IMR-90 (cell line): ENCODE measurements around the gene POLR1B. TPM values are rescaled to one million over a fixed set of nuclear protein-coding genes. Genes with fewer than 3 reads are reported as not detected.
A peak's percentile ranks its signal among the peaks of the same experiment; 100 is the strongest.

Experiments
- ATAC-seq: fragments of 200-7000 bp; cut with Tn5 transposase; 2 replicates; pipeline ENCODE4 v1.9.1; 2020; ENCODE audit warnings: low read depth, mild to moderate bottlenecking, moderate library complexity
- BruUV-seq: library from RNA; stranded (reverse); fragments of 400-500 nt; replicated peaks from 2 replicates; lab custom pipeline; 2021; lab: Mats Ljungman, UMichigan
- CTCF ChIA-PET: fragments of 300-600 bp; formaldehyde crosslinking; extraction: SDS; loops from one replicate; lab custom pipeline; 2021; ENCODE audit warnings: antibody characterized with exemption; lab: Yijun Ruan, JAX
- POLR2A ChIA-PET: fragments of 300-600 bp; sonication (Branson Sonifier 250); formaldehyde crosslinking; loops from one replicate; lab custom pipeline; 2022; ENCODE audit warnings: antibody characterized with exemption; ENCODE audit not compliant: unreplicated experiment; lab: Charles Lee
- DNase-seq: peaks from one replicate; pipeline ENCODE4 v3.0.0; 2013
- H2AFZ ChIP-seq: replicated peaks from 2 replicates; pipeline ENCODE3; 2013; ENCODE audit warnings: low read length, mild to moderate bottlenecking; ENCODE audit not compliant: poor library complexity
- H2AK5ac ChIP-seq: 2 replicates; pipeline ENCODE4 v1.6.1; 2013; ENCODE audit warnings: low read depth, low read length, inconsistent platforms
- H2AK9ac ChIP-seq: replicated peaks from 2 replicates; pipeline ENCODE3; 2013; ENCODE audit warnings: mild to moderate bottlenecking, low read depth, low read length, moderate library complexity; ENCODE audit not compliant: poor library complexity
- H2BK120ac ChIP-seq: 2 replicates; pipeline ENCODE4 v1.6.1; 2013; ENCODE audit warnings: low read depth, low read length, inconsistent platforms
- H2BK15ac ChIP-seq: 3 replicates; pipeline ENCODE4 v1.6.1; 2013; ENCODE audit warnings: low read depth, low read length, inconsistent platforms
- H2BK20ac ChIP-seq: 2 replicates; pipeline ENCODE4 v1.6.1; 2013; ENCODE audit warnings: low read depth, mild to moderate bottlenecking, inconsistent platforms, low read length, moderate library complexity
- H2BK5ac ChIP-seq: 2 replicates; pipeline ENCODE4 v1.6.1; 2013; ENCODE audit warnings: mild to moderate bottlenecking, low read depth, low read length, inconsistent platforms; ENCODE audit not compliant: poor library complexity, severe bottlenecking
- H3K14ac ChIP-seq: replicated peaks from 2 replicates; pipeline ENCODE4 v1.6.1; 2013; ENCODE audit warnings: low read depth, low read length, inconsistent platforms
- H3K18ac ChIP-seq: 2 replicates; pipeline ENCODE4 v1.6.1; 2013; ENCODE audit warnings: low read depth, low read length, control low read depth
- H3K23ac ChIP-seq: 2 replicates; pipeline ENCODE4 v1.6.1; 2013; ENCODE audit warnings: low read depth, low read length, inconsistent platforms
- H3K27ac ChIP-seq: 2 replicates; pipeline ENCODE4 v1.5.1; 2013; ENCODE audit warnings: mild to moderate bottlenecking, control low read depth, low read length; ENCODE audit not compliant: insufficient read depth
- H3K27me3 ChIP-seq: 2 replicates; pipeline ENCODE4 v1.6.1; 2013; ENCODE audit warnings: low read length; ENCODE audit not compliant: control insufficient read depth, insufficient read depth
- H3K36me3 ChIP-seq: 2 replicates; pipeline ENCODE4 v1.6.1; 2013; ENCODE audit warnings: low read length, mixed read lengths; ENCODE audit not compliant: control insufficient read depth, insufficient read depth
- H3K4ac ChIP-seq: 2 replicates; pipeline ENCODE4 v1.6.1; 2013; ENCODE audit warnings: low read depth, low read length, inconsistent platforms
- H3K4me1 ChIP-seq: 2 replicates; pipeline ENCODE4 v1.6.1; 2013; ENCODE audit warnings: low read length, mixed read lengths; ENCODE audit not compliant: control insufficient read depth, insufficient read depth
- H3K4me2 ChIP-seq: 2 replicates; pipeline ENCODE4 v1.6.1; 2013; ENCODE audit warnings: low read depth, mild to moderate bottlenecking, control low read depth, low read length, moderate library complexity
- H3K4me3 ChIP-seq: 2 replicates; pipeline ENCODE4 v1.5.1; 2013; ENCODE audit warnings: low read depth, mild to moderate bottlenecking, control low read depth, low read length, moderate library complexity; ENCODE audit not compliant: insufficient read depth
- H3K56ac ChIP-seq: 2 replicates; pipeline ENCODE4 v1.6.1; 2013; ENCODE audit warnings: low read length, inconsistent platforms; ENCODE audit not compliant: insufficient read depth; ENCODE audit errors: extremely low read depth
- H3K79me1 ChIP-seq, 2 experiments: 2 replicates each; pipeline ENCODE4 v1.6.1; 2013; ENCODE audit warnings: low read length in 2 of 2, inconsistent platforms in 1 of 2, low read depth in 1 of 2
- H3K9ac ChIP-seq: 2 replicates; pipeline ENCODE4 v1.6.1; 2013; ENCODE audit warnings: low read depth, low read length, control low read depth
- H3K9me1 ChIP-seq: 2 replicates; pipeline ENCODE4 v1.6.1; 2013; ENCODE audit warnings: low read length, inconsistent platforms; ENCODE audit not compliant: insufficient read depth
- H3K9me3 ChIP-seq: 2 replicates; pipeline ENCODE4 v1.6.1; 2013; ENCODE audit warnings: low read length; ENCODE audit not compliant: control insufficient read depth, insufficient read depth
- H4K20me1 ChIP-seq: 2 replicates; pipeline ENCODE4 v1.6.1; 2013; ENCODE audit warnings: low read length, inconsistent platforms; ENCODE audit not compliant: insufficient read depth
- H4K5ac ChIP-seq: 2 replicates; pipeline ENCODE4 v1.6.1; 2013; ENCODE audit warnings: mild to moderate bottlenecking, low read depth, low read length, control low read depth
- H4K8ac ChIP-seq, 2 experiments: 2 replicates each; pipeline ENCODE4 v1.6.1; 2013; ENCODE audit warnings: low read depth in 2 of 2, low read length in 2 of 2, control low read depth in 1 of 2, inconsistent platforms in 1 of 2
- H4K91ac ChIP-seq: 2 replicates; pipeline ENCODE4 v1.6.1; 2013; ENCODE audit warnings: low read depth, low read length, inconsistent platforms; ENCODE audit not compliant: insufficient read depth
- BHLHE40 ChIP-seq: fragments of 150-350 bp; IDR thresholded peaks from 2 replicates; pipeline ENCODE4 v1.6.1; 2016; ENCODE audit warnings: mild to moderate bottlenecking, low read depth, low read length
- CHD1 ChIP-seq: IDR thresholded peaks from 2 replicates; pipeline ENCODE4 v1.6.1; 2012; ENCODE audit warnings: low read depth, low read length, improper control_type of control experiment
- MAFK ChIP-seq: IDR thresholded peaks from 2 replicates; pipeline ENCODE4 v1.6.1; 2012; ENCODE audit warnings: low read depth, low read length, improper control_type of control experiment
- NFE2L2 ChIP-seq: fragments of 150-350 bp; IDR thresholded peaks from 2 replicates; pipeline ENCODE4 v1.6.1; 2016; ENCODE audit warnings: low read depth, mild to moderate bottlenecking, low read length
- POLR2A ChIP-seq: IDR thresholded peaks from 2 replicates; pipeline ENCODE4 v1.6.1; 2012; ENCODE audit warnings: mild to moderate bottlenecking, low read depth, low read length
- RAD21 ChIP-seq: IDR thresholded peaks from 2 replicates; pipeline ENCODE4 v1.6.1; 2012; ENCODE audit warnings: low read length, improper control_type of control experiment
- RCOR1 ChIP-seq: IDR thresholded peaks from 2 replicates; pipeline ENCODE4 v1.6.1; 2012; ENCODE audit warnings: mild to moderate bottlenecking, low read length, improper control_type of control experiment; ENCODE audit not compliant: insufficient replicate concordance
- RFX5 ChIP-seq: IDR thresholded peaks from 2 replicates; pipeline ENCODE4 v1.8.0; 2012; ENCODE audit warnings: low read depth, mild to moderate bottlenecking, low read length, moderate library complexity
- SMC3 ChIP-seq: fragments of 150-350 bp; IDR thresholded peaks from 2 replicates; pipeline ENCODE4 v1.6.1; 2016; ENCODE audit warnings: low read depth, mild to moderate bottlenecking, antibody characterized with exemption, low read length, moderate library complexity
- WGBS, 2 experiments: methylation state at CpG; one replicate each; pipeline versions ENCODE4 v1.1.5 to v1.1.7; 2013; ENCODE audit warnings: missing lambda C conversion rate in 2 of 2; ENCODE audit not compliant: insufficient read length in 1 of 2; ENCODE audit errors: extremely low coverage in 2 of 2; 5-methylcytosine and 5-hydroxymethylcytosine counted together
- dilution Hi-C: fragments of 300-500 bp; cut with HindIII; formaldehyde crosslinking; loops from one replicate; pipeline ENCODE4 v1.14.3; 2018; ENCODE audit warnings: low sequenced_read_pairs; ENCODE audit not compliant: unreplicated experiment
- in situ Hi-C: fragments of 300-500 bp; cut with MboI; formaldehyde crosslinking; loops from 3 replicates; pipeline ENCODE4 v1.14.3; 2019; ENCODE audit warnings: low sequenced_read_pairs, inconsistent platforms, mixed read lengths
- intact Hi-C: fragments of 100-400 bp; cut with micrococcal nuclease; formaldehyde crosslinking; loops from 2 replicates; pipeline ENCODE4 v1.10.0; 2022
- polyA plus RNA-seq, 3 experiments: library from polyadenylated mRNA; depleted of rRNA; stranded (reverse); fragments of >200 nt; gene quantifications; 2 replicates each; pipeline ENCODE4 v1.2.3, GENCODE V29; 2012; ENCODE audit warnings: low replicate concordance in 1 of 3
- total RNA-seq: library from RNA; depleted of rRNA; stranded (reverse); fragments of >200 nt; gene quantifications from 2 replicates; pipeline ENCODE4 v1.2.3, GENCODE V29; 2012
- TF ChIP-seq, protein P1 (sequence below): fragments of 150-350 bp; IDR thresholded peaks from 2 replicates; pipeline ENCODE4 v1.6.1; 2016; ENCODE audit warnings: low read depth, mild to moderate bottlenecking, low read length, moderate library complexity, borderline replicate concordance
- TF ChIP-seq, protein P2 (sequence below): fragments of 150-350 bp; IDR thresholded peaks from 2 replicates; pipeline ENCODE4 v1.6.1; 2017; ENCODE audit warnings: mild to moderate bottlenecking, antibody characterized with exemption, low read length, low read depth

Gene POLR1B
- total and polyA plus RNA-seq, 2 of the 4 experiments (the other 2 are of a cell fraction) = 10.5 to 24.6 TPM

DNA sequence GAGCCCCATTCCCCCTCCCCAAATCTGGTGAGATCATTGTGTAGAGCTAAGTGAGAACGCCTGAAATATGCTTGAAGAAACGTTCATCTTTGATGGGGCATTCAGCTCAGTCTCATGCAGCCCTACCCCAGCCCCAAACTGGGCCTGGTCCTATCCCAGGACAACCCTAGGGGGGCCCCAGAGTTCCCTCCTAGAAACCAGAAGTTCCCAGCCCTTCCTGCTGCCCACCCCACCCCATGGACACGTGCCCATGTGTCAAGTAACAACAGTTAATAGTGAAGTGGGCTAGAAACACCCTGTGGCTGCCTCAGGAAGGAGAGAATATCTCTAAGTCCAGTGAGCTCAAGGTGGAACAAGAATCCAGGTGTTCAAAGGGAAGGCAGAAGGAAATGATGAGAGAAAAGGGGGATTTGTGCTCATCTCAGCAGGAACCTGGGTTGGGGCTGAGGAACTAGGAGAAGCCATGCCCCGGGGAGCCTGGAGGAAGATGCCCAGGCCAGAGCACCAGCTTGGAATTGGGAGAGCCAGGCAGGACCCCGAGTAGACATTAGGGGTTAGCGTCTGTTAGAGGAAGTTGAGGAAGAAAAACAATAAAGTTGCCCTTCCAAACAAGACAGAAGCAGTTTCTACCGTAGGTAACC is 83.3 kb downstream of the POLR1B start:
- H2BK120ac ChIP-seq = peak overlapping the region; percentile 100
- H3K27me3 ChIP-seq = no peaks in the 10 kb centered on the region
- H3K23ac ChIP-seq = peak overlapping the region; percentile 57; the same call in 1 of the 2 replicates
- ChIA-PET CTCF (interaction anchor here (0.6 to 3.0 kb wide), 6 partner anchors 21 to 316 kb away, joined by 3 to 15 read pairs (median 6); no protein-coding TSS in a partner anchor), POLR2A (no interaction called here)
- no peak overlapping the region for H4K5ac ChIP-seq
- in situ Hi-C loops = loop anchor here (10.0 kb wide), 1 partner anchor 319 kb away; no protein-coding TSS in a partner anchor
- peak overlapping the region; percentile 90 for H2BK20ac ChIP-seq
- peaks cover 24% of the 10 kb centered on the region for H3K4me1 ChIP-seq
- H4K20me1 ChIP-seq = no peaks in the 10 kb centered on the region; the same call in 1 of the 2 replicates
- WGBS, 2 experiments = 100% methylated on average over 1 of the region's 7 CpGs; no CpG with 5 or more reads in 1 of the 2 experiments
- peak overlapping the region; percentile 83; the same call in 2 of the 3 replicates for H2BK15ac ChIP-seq
- peak overlapping the region; percentile 65 for H4K91ac ChIP-seq
- peak overlapping the region; percentile 65 for H2AK9ac ChIP-seq
- no peak overlapping the region for H3K56ac ChIP-seq
- H3K9me1 ChIP-seq = peaks cover 21% of the 10 kb centered on the region
- no TSS peak for BruUV-seq
- TF ChIP-seq SMC3 (no peak), POLR2A (no peak), BHLHE40 (no peak), CHD1 (no peak), RCOR1 (no peak), NFE2L2 (no peak), RAD21 (no peak), RFX5 (no peak), MAFK (no peak)
- TF ChIP-seq, protein P1, sequence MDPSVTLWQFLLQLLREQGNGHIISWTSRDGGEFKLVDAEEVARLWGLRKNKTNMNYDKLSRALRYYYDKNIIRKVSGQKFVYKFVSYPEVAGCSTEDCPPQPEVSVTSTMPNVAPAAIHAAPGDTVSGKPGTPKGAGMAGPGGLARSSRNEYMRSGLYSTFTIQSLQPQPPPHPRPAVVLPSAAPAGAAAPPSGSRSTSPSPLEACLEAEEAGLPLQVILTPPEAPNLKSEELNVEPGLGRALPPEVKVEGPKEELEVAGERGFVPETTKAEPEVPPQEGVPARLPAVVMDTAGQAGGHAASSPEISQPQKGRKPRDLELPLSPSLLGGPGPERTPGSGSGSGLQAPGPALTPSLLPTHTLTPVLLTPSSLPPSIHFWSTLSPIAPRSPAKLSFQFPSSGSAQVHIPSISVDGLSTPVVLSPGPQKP = no peak
- TF ChIP-seq, protein P2, sequence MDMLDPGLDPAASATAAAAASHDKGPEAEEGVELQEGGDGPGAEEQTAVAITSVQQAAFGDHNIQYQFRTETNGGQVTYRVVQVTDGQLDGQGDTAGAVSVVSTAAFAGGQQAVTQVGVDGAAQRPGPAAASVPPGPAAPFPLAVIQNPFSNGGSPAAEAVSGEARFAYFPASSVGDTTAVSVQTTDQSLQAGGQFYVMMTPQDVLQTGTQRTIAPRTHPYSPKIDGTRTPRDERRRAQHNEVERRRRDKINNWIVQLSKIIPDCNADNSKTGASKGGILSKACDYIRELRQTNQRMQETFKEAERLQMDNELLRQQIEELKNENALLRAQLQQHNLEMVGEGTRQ = no peak
- H3K4me2 ChIP-seq = no peak overlapping the region
- H3K4me3 ChIP-seq = no peak overlapping the region
- H3K18ac ChIP-seq = 0 out of 2 replicates have a peak overlapping the region, but pooled peaks have one; percentile 1
- ATAC-seq (no peak), DNase-seq (no peak)
- H3K36me3 ChIP-seq = no peaks in the 10 kb centered on the region
- peak overlapping the region; percentile 38 for H2AFZ ChIP-seq
- peak overlapping the region; percentile 27 for H2BK5ac ChIP-seq
- H3K4ac ChIP-seq = peak overlapping the region; percentile 82
- intact Hi-C loops = loop anchor here (1.0 to 10.0 kb wide), 2 partner anchors 101 to 319 kb away; no protein-coding TSS in a partner anchor
- H3K9ac ChIP-seq = no peak overlapping the region
- no peaks in the 10 kb centered on the region for H3K9me3 ChIP-seq
- peak overlapping the region; percentile 31 for H3K14ac ChIP-seq
- H2AK5ac ChIP-seq = peak overlapping the region; percentile 95
- H3K79me1 ChIP-seq = peaks cover 0 to 16% of the 10 kb centered on the region in 2 experiments; a peak in 2 of 4 replicates
- dilution Hi-C loops = no loop called here
- H3K27ac ChIP-seq = peak overlapping the region; percentile 22; the same call in 1 of the 2 replicates
- H4K8ac ChIP-seq = peak overlapping the region in 1 of 2 experiments; percentile 98; a peak in 2 of 4 replicates
